Activated T-cell treated with anti-CD3 and anti-CD28 coated beads, Interleukin-2, amount 50 U/mL, for 24 hours (primary cell): ENCODE measurements around the gene FJX1.
A peak's percentile ranks its signal among the peaks of the same experiment; 100 is the strongest.

Experiments used
- DNase-seq: peaks from one replicate; pipeline ENCODE4 v3.0.0-alpha.2; 2020
- H3K27ac Mint-ChIP-seq: 2 replicates; pipeline ENCODE4 v1.8.0; 2020; ENCODE audit warnings: mild to moderate bottlenecking, mixed read lengths
- H3K27me3 Mint-ChIP-seq: 2 replicates; pipeline ENCODE4 v1.8.0; 2020; ENCODE audit warnings: mixed read lengths
- H3K36me3 Mint-ChIP-seq: 2 replicates; pipeline ENCODE4 v1.8.0; 2020; ENCODE audit warnings: low read depth, mixed read lengths
- H3K4me1 Mint-ChIP-seq: 2 replicates; pipeline ENCODE4 v1.8.0; 2020; ENCODE audit warnings: low read depth, mixed read lengths
- H3K4me3 Mint-ChIP-seq: 2 replicates; pipeline ENCODE4 v1.8.0; 2020; ENCODE audit warnings: mild to moderate bottlenecking, moderate library complexity, mixed read lengths
- H3K9me3 Mint-ChIP-seq: 2 replicates; pipeline ENCODE4 v1.8.0; 2020; ENCODE audit warnings: mixed read lengths

The FJX1 gene

DNA sequence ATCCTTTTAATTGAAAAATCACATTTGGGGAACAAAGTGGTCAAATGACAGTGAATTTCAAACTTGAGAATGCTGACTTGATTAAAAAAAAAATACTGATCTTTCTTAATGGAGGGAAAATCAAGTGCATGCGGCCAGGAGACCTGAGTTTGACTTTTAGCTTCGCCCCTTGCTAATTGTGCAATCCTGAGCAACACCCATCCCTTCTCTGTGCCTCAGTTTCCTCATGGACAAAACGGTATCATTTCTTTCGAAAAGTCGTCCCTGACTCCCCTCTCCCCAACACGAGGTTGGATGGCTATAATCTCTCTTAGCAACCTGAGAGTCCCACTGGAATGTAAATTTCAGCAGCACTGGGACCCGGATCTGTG lies 959 bp upstream of the FJX1 start:
- DNase-seq = no peak
- Mint-ChIP-seq H3K4me3 (peak overlapping the region; percentile 60), H3K36me3 (no peaks in the 10 kb centered on the region), H3K9me3 (no peaks in the 10 kb centered on the region), H3K27me3 (peaks cover 67% of the 10 kb centered on the region), H3K4me1 (peaks cover 16% of the 10 kb centered on the region), H3K27ac (no peak overlapping the region)

DNA sequence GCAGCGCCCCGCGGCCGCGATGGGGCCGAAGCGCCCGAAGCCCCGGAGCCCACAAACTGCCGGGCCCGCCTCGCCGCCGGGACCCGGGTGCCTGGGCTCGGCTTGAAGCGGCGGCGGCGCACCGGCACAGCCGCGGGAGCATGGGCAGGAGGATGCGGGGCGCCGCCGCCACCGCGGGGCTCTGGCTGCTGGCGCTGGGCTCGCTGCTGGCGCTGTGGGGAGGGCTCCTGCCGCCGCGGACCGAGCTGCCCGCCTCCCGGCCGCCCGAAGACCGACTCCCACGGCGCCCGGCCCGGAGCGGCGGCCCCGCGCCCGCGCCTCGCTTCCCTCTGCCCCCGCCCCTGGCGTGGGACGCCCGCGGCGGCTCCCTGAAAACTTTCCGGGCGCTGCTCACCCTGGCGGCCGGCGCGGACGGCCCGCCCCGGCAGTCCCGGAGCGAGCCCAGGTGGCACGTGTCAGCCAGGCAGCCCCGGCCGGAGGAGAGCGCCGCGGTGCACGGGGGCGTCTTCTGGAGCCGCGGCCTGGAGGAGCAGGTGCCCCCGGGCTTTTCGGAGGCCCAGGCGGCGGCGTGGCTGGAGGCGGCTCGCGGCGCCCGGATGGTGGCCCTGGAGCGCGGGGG lies 346 bp downstream of the FJX1 start:
- no peak overlapping the region for H3K27ac Mint-ChIP-seq
- H3K36me3 Mint-ChIP-seq = no peaks in the 10 kb centered on the region
- H3K9me3 Mint-ChIP-seq = no peaks in the 10 kb centered on the region
- H3K4me3 Mint-ChIP-seq = no peak overlapping the region
- H3K4me1 Mint-ChIP-seq = peaks cover 16% of the 10 kb centered on the region
- H3K27me3 Mint-ChIP-seq = peaks cover 73% of the 10 kb centered on the region
- DNase-seq = no peak

DNA sequence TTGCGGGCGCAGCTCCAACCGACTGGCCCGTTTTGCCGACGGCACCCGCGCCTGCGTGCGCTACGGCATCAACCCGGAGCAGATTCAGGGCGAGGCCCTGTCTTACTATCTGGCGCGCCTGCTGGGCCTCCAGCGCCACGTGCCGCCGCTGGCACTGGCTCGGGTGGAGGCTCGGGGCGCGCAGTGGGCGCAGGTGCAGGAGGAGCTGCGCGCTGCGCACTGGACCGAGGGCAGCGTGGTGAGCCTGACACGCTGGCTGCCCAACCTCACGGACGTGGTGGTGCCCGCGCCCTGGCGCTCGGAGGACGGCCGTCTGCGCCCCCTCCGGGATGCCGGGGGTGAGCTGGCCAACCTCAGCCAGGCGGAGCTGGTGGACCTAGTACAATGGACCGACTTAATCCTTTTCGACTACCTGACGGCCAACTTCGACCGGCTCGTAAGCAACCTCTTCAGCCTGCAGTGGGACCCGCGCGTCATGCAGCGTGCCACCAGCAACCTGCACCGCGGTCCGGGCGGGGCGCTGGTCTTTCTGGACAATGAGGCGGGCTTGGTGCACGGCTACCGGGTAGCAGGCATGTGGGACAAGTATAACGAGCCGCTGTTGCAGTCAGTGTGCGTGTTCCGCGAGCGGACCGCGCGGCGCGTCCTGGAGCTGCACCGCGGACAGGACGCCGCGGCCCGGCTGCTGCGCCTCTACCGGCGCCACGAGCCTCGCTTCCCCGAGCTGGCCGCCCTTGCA lies 1.0 kb downstream of the FJX1 start:
- Mint-ChIP-seq H3K4me1 (peaks cover 16% of the 10 kb centered on the region), H3K27me3 (peaks cover 76% of the 10 kb centered on the region), H3K9me3 (no peaks in the 10 kb centered on the region), H3K36me3 (no peaks in the 10 kb centered on the region), H3K27ac (no peak overlapping the region), H3K4me3 (peak overlapping the region; percentile 62)
- DNase-seq = peak; percentile 66

DNA sequence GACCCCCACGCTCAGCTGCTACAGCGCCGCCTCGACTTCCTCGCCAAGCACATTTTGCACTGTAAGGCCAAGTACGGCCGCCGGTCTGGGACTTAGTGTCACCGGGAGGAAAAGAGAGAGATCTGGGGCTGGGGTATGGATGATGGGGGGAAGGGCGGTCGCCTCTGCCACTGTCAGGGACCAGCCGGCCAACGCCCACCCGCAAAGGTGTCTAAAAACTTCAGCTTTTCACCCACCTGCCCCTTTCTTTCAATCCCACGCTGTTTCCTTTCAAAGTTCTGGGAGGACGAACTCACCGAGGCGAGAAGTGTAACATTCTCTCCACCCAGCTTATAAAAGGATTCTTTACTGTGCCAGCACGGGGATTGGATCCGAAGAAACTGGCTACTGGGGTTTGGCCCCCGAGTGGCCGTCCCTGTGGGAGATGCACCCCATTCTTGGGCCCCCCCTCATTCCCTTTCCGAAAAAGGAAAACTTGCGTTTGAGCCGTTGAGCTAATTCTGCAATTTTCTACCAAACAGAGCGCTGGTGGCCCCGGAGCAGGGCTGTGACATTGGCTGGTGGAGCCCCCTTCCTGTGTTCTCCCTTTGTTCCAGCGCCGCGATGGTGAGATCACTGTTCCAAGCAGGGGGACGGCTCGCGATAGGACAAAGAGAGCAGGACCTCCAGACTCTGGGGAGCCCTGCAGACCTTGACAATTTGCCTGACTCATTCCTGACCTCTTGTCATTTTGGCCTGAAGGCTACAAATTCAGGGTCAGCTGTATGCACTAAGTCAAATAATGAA lies 1.8 kb downstream of the FJX1 start:
- Mint-ChIP-seq H3K36me3 (no peaks in the 10 kb centered on the region), H3K27ac (no peak overlapping the region), H3K4me3 (peak overlapping the region; percentile 62), H3K9me3 (no peaks in the 10 kb centered on the region), H3K27me3 (peaks cover 71% of the 10 kb centered on the region), H3K4me1 (peaks cover 16% of the 10 kb centered on the region)
- DNase-seq = peak; percentile 32

DNA sequence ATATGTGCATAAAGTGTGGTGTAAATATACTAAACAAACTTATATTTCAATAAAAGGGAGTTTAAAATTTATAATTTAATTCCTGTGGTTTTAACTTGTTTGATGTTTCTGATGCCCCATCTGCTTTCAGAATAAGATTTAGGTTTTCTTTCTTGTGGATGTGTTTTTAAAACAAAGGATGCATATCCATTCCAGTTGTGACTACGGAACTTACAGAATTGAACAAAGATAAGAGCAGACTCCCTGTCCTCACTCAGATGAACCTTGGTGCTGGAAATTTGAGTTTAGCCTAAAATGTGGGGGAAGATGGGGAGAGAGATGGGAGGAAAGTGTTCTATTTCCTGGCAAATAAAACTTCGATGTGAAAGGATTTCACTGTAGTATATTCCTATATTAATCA lies 2.5 kb downstream of the FJX1 start:
- Mint-ChIP-seq H3K4me1 (peaks cover 16% of the 10 kb centered on the region), H3K36me3 (no peaks in the 10 kb centered on the region), H3K27ac (no peak overlapping the region), H3K27me3 (peaks cover 69% of the 10 kb centered on the region), H3K9me3 (no peaks in the 10 kb centered on the region), H3K4me3 (no peak overlapping the region)
- DNase-seq = no peak

DNA sequence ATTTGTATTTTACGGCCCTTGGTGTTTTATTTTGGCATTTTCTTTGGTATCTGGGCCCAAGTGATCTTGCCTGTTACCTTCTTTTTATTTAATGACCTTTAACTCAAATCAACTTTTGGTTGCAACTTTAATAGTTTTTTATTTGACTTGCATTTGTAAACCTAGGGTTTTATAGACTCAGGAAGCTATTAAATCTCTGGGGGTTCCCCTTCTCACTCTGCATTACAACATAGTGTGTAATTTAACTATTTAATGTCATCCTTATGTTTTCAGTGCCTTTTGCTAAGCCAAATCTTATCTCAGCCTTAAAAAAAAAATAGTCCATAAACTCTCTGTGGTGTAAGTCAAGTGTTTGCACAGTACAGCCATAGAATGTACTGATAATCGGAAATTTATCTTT lies 3.4 kb downstream of the FJX1 start:
- Mint-ChIP-seq H3K27ac (no peak overlapping the region), H3K36me3 (no peaks in the 10 kb centered on the region), H3K27me3 (peaks cover 73% of the 10 kb centered on the region), H3K9me3 (no peaks in the 10 kb centered on the region), H3K4me3 (no peak overlapping the region), H3K4me1 (peaks cover 16% of the 10 kb centered on the region)
- DNase-seq = no peak

DNA sequence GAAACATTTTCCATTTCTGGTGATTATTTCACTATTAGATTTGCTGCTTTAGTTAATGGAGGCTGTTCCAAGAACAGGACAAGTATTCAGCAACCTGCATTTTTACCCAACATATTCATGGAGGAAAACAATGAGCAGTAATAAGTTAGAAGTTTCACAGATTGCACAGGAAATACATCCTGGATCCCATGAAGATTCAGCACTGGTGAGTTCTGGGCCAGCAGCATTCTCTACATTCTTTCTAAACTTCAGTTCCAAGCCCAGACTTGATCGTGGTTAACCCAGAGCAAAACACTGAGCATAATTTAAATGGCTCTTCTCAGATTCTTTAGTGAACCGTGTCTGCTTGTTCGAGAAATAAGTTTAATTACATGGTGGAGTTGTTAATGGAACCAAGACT lies 3.8 kb downstream of the FJX1 start:
- Mint-ChIP-seq H3K36me3 (no peaks in the 10 kb centered on the region), H3K4me1 (peaks cover 16% of the 10 kb centered on the region), H3K27ac (no peak overlapping the region), H3K9me3 (no peaks in the 10 kb centered on the region), H3K4me3 (no peak overlapping the region), H3K27me3 (peaks cover 74% of the 10 kb centered on the region)
- no peak for DNase-seq

DNA sequence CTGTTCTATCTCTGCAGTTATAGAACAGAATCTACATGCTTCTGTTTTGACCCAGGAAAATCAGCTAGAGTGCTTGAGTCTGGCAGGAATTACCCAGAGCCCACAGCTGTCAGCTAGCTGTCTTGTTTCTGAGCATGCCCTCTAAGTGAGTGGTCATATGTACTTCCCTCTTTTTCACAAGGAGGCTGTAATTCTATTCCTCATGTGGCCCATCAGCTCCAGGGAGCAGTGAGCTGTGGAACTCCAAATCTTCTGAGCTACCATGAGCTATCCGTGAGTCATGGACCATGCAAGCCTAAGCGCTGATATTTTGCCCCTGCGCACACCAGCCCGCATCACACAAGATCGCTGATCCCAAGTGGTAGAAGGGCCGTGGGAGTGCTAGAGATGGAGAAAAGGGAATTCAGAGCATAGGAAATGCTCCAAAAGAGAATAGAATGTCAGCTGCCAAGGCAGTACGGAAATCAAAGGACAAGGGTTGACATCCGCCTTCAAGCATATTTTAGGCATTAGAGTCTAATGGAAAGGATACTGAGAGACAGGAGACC lies 5.4 kb downstream of the FJX1 start:
- no peaks in the 10 kb centered on the region for H3K36me3 Mint-ChIP-seq
- peaks cover 78% of the 10 kb centered on the region for H3K27me3 Mint-ChIP-seq
- peaks cover 11% of the 10 kb centered on the region for H3K4me1 Mint-ChIP-seq
- no peak for DNase-seq
- H3K9me3 Mint-ChIP-seq = no peaks in the 10 kb centered on the region
- H3K27ac Mint-ChIP-seq = no peak overlapping the region
- H3K4me3 Mint-ChIP-seq = no peak overlapping the region

DNA sequence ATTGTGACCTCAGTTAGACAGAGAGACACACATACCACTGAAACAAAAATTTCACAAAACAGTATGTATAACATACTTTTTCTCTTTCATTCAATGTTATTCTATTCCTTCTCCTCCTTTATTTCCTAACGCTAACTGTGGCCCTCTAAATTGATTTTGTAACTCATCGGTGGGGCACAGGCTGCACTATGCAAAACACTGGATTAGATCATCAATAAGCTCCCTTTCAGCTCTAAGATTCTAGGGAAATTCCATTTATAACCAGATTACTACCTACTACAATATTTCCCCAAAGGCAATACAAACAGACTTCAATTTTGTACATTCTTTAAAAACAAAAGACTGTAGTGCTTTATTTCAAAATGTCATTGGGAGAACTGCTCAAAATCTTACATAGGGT lies 6.1 kb downstream of the FJX1 start:
- no peaks in the 10 kb centered on the region for H3K9me3 Mint-ChIP-seq
- peaks cover 11% of the 10 kb centered on the region for H3K4me1 Mint-ChIP-seq

DNA sequence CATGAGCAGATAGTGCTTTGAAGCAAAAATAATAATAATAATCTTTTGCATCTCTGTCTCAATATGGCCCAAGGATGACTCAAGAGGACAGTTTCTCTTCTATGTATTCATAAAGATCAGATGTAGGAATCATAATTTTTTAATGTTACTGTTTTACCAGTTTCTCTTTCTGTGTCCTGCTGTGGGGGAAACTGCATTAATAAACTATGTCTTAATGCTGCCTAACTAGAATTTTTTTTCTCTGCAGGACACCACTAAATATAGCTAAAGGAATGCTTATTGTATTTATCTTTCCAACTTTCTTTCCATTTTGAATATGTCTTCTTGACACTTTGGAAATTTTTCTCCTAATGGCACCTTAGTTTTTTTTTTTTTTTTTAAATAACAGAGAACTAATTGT lies 6.5 kb downstream of the FJX1 start:
- Mint-ChIP-seq H3K4me1 (peaks cover 6% of the 10 kb centered on the region), H3K27me3 (peaks cover 84% of the 10 kb centered on the region)

More for the DNA sequence above, 6.1 kb downstream of the FJX1 start:
- no peaks in the 10 kb centered on the region for H3K36me3 Mint-ChIP-seq
- no peak overlapping the region for H3K4me3 Mint-ChIP-seq
- H3K27ac Mint-ChIP-seq = no peak overlapping the region
- H3K27me3 Mint-ChIP-seq = peaks cover 84% of the 10 kb centered on the region
- DNase-seq = no peak

DNA sequence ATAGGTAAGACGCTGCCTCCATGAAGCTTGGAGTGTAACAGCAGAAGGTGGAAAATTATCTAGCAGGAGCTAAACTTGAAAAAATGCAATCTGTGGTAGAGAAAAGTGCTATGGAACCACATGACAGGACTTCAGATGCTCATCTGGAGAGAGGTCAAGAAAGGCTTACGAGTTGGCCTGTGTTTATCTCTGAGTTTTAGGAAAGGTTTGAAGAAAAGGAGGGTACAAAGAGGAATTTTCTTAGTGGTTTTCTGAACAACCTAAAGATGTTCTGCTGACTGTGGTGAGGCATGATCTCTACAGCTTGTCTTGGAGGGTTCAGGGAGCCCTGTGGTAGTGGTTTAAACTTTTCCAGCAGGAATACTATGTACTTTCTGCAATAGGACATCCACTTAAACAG lies 8.2 kb downstream of the FJX1 start:
- no peak overlapping the region for H3K4me3 Mint-ChIP-seq
- no peak overlapping the region for H3K27ac Mint-ChIP-seq
- DNase-seq = no peak
- H3K4me1 Mint-ChIP-seq = no peaks in the 10 kb centered on the region
- peaks cover 82% of the 10 kb centered on the region for H3K27me3 Mint-ChIP-seq
- no peaks in the 10 kb centered on the region for H3K9me3 Mint-ChIP-seq
- H3K36me3 Mint-ChIP-seq = no peaks in the 10 kb centered on the region

More for the DNA sequence above, 6.5 kb downstream of the FJX1 start:
- no peaks in the 10 kb centered on the region for H3K36me3 Mint-ChIP-seq
- H3K9me3 Mint-ChIP-seq = no peaks in the 10 kb centered on the region
- no peak overlapping the region for H3K4me3 Mint-ChIP-seq
- H3K27ac Mint-ChIP-seq = no peak overlapping the region
- no peak for DNase-seq

DNA sequence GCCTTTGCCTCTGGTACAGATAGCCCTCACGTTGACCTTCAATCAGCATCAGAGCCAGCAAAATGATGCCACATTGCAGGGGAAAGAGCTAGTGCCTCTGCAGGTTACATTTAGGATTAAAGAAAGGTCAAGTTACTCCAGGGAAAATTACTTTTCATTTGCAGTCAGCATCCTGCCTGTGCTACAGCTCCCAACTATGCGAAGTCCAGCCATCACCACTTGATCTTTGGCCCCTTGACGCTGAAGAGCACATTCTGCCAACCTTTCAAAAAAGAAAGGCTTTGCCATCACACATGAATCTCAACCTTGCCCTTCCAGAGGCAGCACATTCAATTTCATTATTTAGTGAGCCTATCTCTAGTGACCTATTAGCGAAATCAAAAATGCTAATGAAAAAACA lies 11.3 kb downstream of the FJX1 start:
- Mint-ChIP-seq H3K4me3 (no peak overlapping the region), H3K27me3 (peaks cover 72% of the 10 kb centered on the region)

DNA sequence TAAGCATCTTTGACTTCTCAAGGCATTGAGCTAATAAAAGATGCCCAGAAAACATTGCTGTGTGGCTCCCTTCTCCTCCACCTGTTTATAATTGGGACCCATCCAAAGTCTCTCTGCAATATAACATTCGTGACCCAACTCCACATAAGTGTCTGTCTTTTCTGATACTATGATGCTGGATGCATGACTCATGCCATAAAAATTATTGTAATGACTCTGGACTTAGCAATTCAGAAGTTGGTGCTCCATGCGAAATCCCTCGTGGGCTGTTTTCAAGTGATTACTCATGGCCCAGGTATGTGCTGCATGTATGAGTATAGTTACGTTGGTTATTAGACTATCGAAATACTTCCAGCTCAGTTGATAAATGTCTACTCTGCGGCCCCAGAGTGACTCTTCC lies 11.7 kb downstream of the FJX1 start:
- Mint-ChIP-seq H3K27me3 (peaks cover 72% of the 10 kb centered on the region), H3K4me3 (no peak overlapping the region), H3K27ac (no peak overlapping the region), H3K9me3 (no peaks in the 10 kb centered on the region), H3K4me1 (no peaks in the 10 kb centered on the region), H3K36me3 (no peaks in the 10 kb centered on the region)
- no peak for DNase-seq

More for the DNA sequence above, 11.3 kb downstream of the FJX1 start:
- Mint-ChIP-seq H3K36me3 (no peaks in the 10 kb centered on the region), H3K27ac (no peak overlapping the region), H3K9me3 (no peaks in the 10 kb centered on the region), H3K4me1 (no peaks in the 10 kb centered on the region)
- DNase-seq = no peak

DNA sequence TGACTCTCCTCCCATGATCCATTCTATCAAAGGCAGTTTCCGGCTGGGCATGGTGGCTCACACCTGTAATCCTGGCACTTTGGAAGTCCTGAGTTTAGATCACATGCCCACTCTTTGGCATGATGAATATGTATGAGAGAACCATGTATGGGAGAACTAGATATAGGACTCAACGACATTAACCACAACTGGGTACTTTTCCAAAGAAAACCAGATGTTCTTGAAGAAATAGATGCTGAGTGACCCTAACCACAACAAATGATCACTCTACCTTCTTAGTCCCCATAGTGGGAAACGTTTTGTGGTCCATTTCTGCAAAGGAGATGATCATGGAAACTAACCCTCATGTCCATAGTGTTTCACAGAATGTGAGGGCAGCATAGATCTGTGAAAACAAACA lies 13.6 kb downstream of the FJX1 start:
- H3K9me3 Mint-ChIP-seq = no peaks in the 10 kb centered on the region
- no peak overlapping the region for H3K4me3 Mint-ChIP-seq
- H3K4me1 Mint-ChIP-seq = no peaks in the 10 kb centered on the region
- no peak overlapping the region for H3K27ac Mint-ChIP-seq
- H3K36me3 Mint-ChIP-seq = no peaks in the 10 kb centered on the region
- DNase-seq = no peak
- peaks cover 71% of the 10 kb centered on the region for H3K27me3 Mint-ChIP-seq

DNA sequence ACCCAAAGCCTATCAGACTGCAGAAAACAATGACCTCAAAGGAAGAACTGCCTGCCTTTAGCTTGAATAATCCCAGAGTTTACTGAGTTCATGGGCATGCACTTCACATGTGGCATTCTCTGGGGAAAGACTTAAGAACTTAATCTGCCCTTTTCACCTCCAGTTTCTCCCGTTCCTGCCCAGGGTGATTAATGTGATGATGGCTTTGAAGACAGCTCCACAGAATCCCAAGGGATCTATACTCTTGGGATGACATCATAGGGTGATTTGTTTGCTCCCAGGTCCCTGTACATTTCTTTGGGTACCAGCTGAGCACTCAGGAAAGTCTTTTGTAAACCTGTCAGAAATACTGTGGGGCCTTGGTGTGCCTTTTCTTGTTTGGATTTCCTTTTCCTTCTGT lies 14.0 kb downstream of the FJX1 start:
- Mint-ChIP-seq H3K27me3 (peaks cover 67% of the 10 kb centered on the region), H3K27ac (no peak overlapping the region)
- no peak for DNase-seq

More for the DNA sequence above, 14.0 kb downstream of the FJX1 start:
- Mint-ChIP-seq H3K36me3 (no peaks in the 10 kb centered on the region), H3K4me1 (no peaks in the 10 kb centered on the region), H3K9me3 (no peaks in the 10 kb centered on the region), H3K4me3 (no peak overlapping the region)
